Panc1 (cell line): ENCODE measurements around the gene MYO18A. TPM values are rescaled to one million over a fixed set of nuclear protein-coding genes. Genes with fewer than 3 reads are reported as not detected.

Source experiments
- ATAC-seq: fragments of 200-7000 bp; cut with Tn5 transposase; 2 replicates; pipeline ENCODE4 v1.9.1; 2020; ENCODE audit warnings: mild to moderate bottlenecking, moderate library complexity
- BruUV-seq: library from RNA; stranded (reverse); fragments of 400-500 nt; replicated peaks from 2 replicates; lab custom pipeline; 2021; lab: Mats Ljungman, UMichigan
- CTCF ChIA-PET: fragments of 300-600 bp; sonication (Branson Sonifier 250); formaldehyde crosslinking; loops from one replicate; lab custom pipeline; 2022; ENCODE audit warnings: antibody characterized with exemption; lab: Charles Lee
- POLR2A ChIA-PET: fragments of 300-600 bp; sonication (Branson Sonifier 250); formaldehyde crosslinking; loops from one replicate; lab custom pipeline; 2022; ENCODE audit warnings: antibody characterized with exemption; lab: Charles Lee
- DNase-seq: peaks from one replicate; pipeline ENCODE4 v3.0.0-alpha.2; 2010; ENCODE audit warnings: low read depth, low spot score
- H3K27ac ChIP-seq: 2 replicates; pipeline ENCODE4 v1.5.1; 2011; ENCODE audit warnings: mild to moderate bottlenecking, low read length, inconsistent platforms
- H3K27me3 ChIP-seq: fragments of 200-500 bp; sonication (Bioruptor generic); 2 replicates; pipeline ENCODE4 v1.6.0; 2014; ENCODE audit warnings: low read length, inconsistent platforms; ENCODE audit not compliant: control insufficient read depth, insufficient read depth
- H3K36me3 ChIP-seq: fragments of 200-500 bp; sonication (Bioruptor generic); 2 replicates; pipeline ENCODE4 v1.5.1; 2014; ENCODE audit warnings: inconsistent platforms, mild to moderate bottlenecking, low read length, moderate library complexity; ENCODE audit not compliant: control insufficient read depth, insufficient read depth
- H3K4me1 ChIP-seq: 2 replicates; pipeline ENCODE4 v1.5.1; 2011; ENCODE audit warnings: inconsistent platforms, mild to moderate bottlenecking, low read length, moderate library complexity; ENCODE audit not compliant: control insufficient read depth, insufficient read depth
- H3K4me3 ChIP-seq, 2 experiments: 2 replicates each; pipeline ENCODE4 v1.5.1; 2011 to 2012; ENCODE audit warnings: low read depth in 2 of 2, low read length in 2 of 2, mild to moderate bottlenecking in 2 of 2, inconsistent platforms in 1 of 2, moderate library complexity in 1 of 2
- H3K9me3 ChIP-seq: fragments of 200-500 bp; sonication (Bioruptor generic); 2 replicates; pipeline ENCODE4 v1.5.1; 2014; ENCODE audit warnings: low read depth, mild to moderate bottlenecking, inconsistent platforms, low read length, moderate library complexity; ENCODE audit not compliant: control insufficient read depth, insufficient read depth
- CTCF ChIP-seq: fragments of 450-650 bp; IDR thresholded peaks from 2 replicates; pipeline ENCODE4 v1.5.1; 2017; ENCODE audit warnings: mild to moderate bottlenecking
- POLR2AphosphoS5 ChIP-seq: IDR thresholded peaks from 2 replicates; pipeline ENCODE4 v1.6.1; 2012; ENCODE audit warnings: mild to moderate bottlenecking, low read depth, low read length, moderate library complexity
- REST ChIP-seq, 2 experiments: IDR thresholded peaks; 2 replicates each; pipeline ENCODE4 v1.6.1; 2011 to 2012; ENCODE audit warnings: low read depth in 2 of 2, control low read depth in 1 of 2, low read length in 1 of 2, mild to moderate bottlenecking in 1 of 2, moderate library complexity in 1 of 2; ENCODE audit not compliant: insufficient read depth in 1 of 2
- SIN3A ChIP-seq: IDR thresholded peaks from 2 replicates; pipeline ENCODE4 v1.6.1; 2012; ENCODE audit warnings: low read depth, mild to moderate bottlenecking, low read length, moderate library complexity, borderline replicate concordance; ENCODE audit not compliant: insufficient read depth
- TCF7L2 ChIP-seq: IDR thresholded peaks from 2 replicates; pipeline ENCODE4 v1.6.1; 2011; ENCODE audit warnings: mild to moderate bottlenecking, low read depth, low read length, inconsistent platforms
- in situ Hi-C: cut with HindIII; loops from 2 replicates; pipeline ENCODE4 v1.10.0; 2016; ENCODE audit warnings: low sequenced_read_pairs, low pct_unique_long_range_greater_than_20kb
- intact Hi-C: fragments of 100-400 bp; cut with micrococcal nuclease; formaldehyde crosslinking; loops from one replicate; pipeline ENCODE4 v1.10.0; 2022; ENCODE audit not compliant: unreplicated experiment
- total RNA-seq: library from RNA; stranded (reverse); gene quantifications from one replicate; pipeline ENCODE4 v1.2.1, GENCODE V29; 2021; ENCODE audit not compliant: unreplicated experiment

The MYO18A gene
- total RNA-seq, 1 experiment from 2014 or later: 108 TPM

- ChIA-PET POLR2A (interaction anchor here (0.7 kb wide), 1 partner anchor 31 kb away, joined by 11 read pairs; no protein-coding TSS in a partner anchor), CTCF (no interaction called here)
- Histone ChIP-seq H3K36me3 (no peaks in the 10 kb centered on the region), H3K9me3 (no peaks in the 10 kb centered on the region), H3K4me1 (no peaks in the 10 kb centered on the region), H3K4me3 (no peak overlapping the region), H3K27me3 (no peaks in the 10 kb centered on the region), H3K27ac (no peak overlapping the region)
- in situ Hi-C loops: no loop called here
- intact Hi-C loops: no loop called here
- BruUV-seq: no TSS peak
- DNase-seq (no peak), ATAC-seq (no peak)
- no peak for TF ChIP-seq SIN3A
- no peak for TF ChIP-seq TCF7L2
- TF ChIP-seq CTCF: no peak
- no peak for TF ChIP-seq REST (IDR thresholded peaks at IDR 0.05; ENCODE audit: insufficient read depth in 1 of 2, low read depth in 2 of 2, low read length in 1 of 2)
- TF ChIP-seq POLR2AphosphoS5: no peak
Measured at GRCh38 chr17:29190039-29190438, 9.8 kb upstream of the MYO18A start.

GRCh38 chr17:29189355-29189754, 9.2 kb upstream of the MYO18A start:
- no peak overlapping the region for H3K27ac ChIP-seq
- CTCF ChIA-PET: no interaction called here
- no peaks in the 10 kb centered on the region for H3K4me1 ChIP-seq
- POLR2A ChIA-PET: interaction anchor here (1.0 kb wide), 1 partner anchor 20 kb away, joined by 4 read pairs; no protein-coding TSS in a partner anchor
- in situ Hi-C loops (no loop called here), intact Hi-C loops (no loop called here)
- ATAC-seq (no peak), DNase-seq (no peak)
- TF ChIP-seq SIN3A (no peak), REST (IDR thresholded peaks at IDR 0.05; ENCODE audit: insufficient read depth in 1 of 2, low read depth in 2 of 2, low read length in 1 of 2) (no peak), TCF7L2 (no peak), POLR2AphosphoS5 (no peak)
- no peaks in the 10 kb centered on the region for H3K9me3 ChIP-seq
- no peaks in the 10 kb centered on the region for H3K36me3 ChIP-seq
- BruUV-seq: no TSS peak
- no peaks in the 10 kb centered on the region for H3K27me3 ChIP-seq
- no peak overlapping the region for H3K4me3 ChIP-seq
